Right lobe of liver (tissue), 6 donors: Measurements from ENCODE around the gene COL17A1. TPM values are rescaled to one million over a fixed set of nuclear protein-coding genes. Genes with fewer than 3 reads are reported as not detected.

Experiments
- ATAC-seq, 4 donors: fragments of 200-7000 bp; cut with Tn5 transposase; one replicate each; pipeline ENCODE4 v1.9.1; 2020; ENCODE audit warnings: mild to moderate bottlenecking in 4 of 4, moderate library complexity in 4 of 4
- DNase-seq, 3 donors: peaks; one replicate each; pipeline ENCODE4 v3.0.0-alpha.2; 2020
- H3K27ac ChIP-seq, 3 donors: fragments of 200-600 bp; one replicate each; pipeline ENCODE4 v1.8.0; 2022
- H3K27me3 ChIP-seq, 2 donors: fragments of 200-600 bp; one replicate each; pipeline ENCODE4 v1.8.0; 2022
- H3K36me3 ChIP-seq, 4 donors: fragments of 200-600 bp; sonication (generic) in 1 of 4; one replicate each; pipeline versions ENCODE4 v1.5.1 to v1.8.0; 2017 to 2022; ENCODE audit warnings: control low read depth in 1 of 4
- H3K4me1 ChIP-seq, 4 donors: fragments of 200-600 bp; sonication (generic) in 1 of 4; one replicate each; pipeline versions ENCODE4 v1.5.1 to v1.8.0; 2017 to 2022; ENCODE audit warnings: control low read depth in 1 of 4
- H3K4me3 ChIP-seq, 3 donors: fragments of 200-600 bp; one replicate each; pipeline ENCODE4 v1.8.0; 2022
- H3K9me3 ChIP-seq, 4 donors: fragments of 200-600 bp; sonication (generic) in 1 of 4; one replicate each; pipeline versions ENCODE4 v1.5.1 to v1.8.0; 2017 to 2022; ENCODE audit warnings: control low read depth in 1 of 4
- POLR2A ChIP-seq: fragments of 450-650 bp; IDR thresholded peaks from one replicate; pipeline ENCODE4 v1.6.1; 2017; ENCODE audit warnings: antibody characterized with exemption, mild to moderate bottlenecking
- WGBS: methylation state at CpG from one replicate; pipeline ENCODE4 v1.1.6; 2018; ENCODE audit warnings: low coverage, low lambda C conversion rate; ENCODE audit not compliant: insufficient coverage; ENCODE audit errors: missing lambda C conversion rate; 5-methylcytosine and 5-hydroxymethylcytosine counted together
- intact Hi-C, 2 donors: fragments of 100-400 bp; cut with DNase I; formaldehyde crosslinking; loops; one replicate each; pipeline versions ENCODE4 v1.11.2 to v1.14.1; 2022
- microRNA counts: library from miRNA; unstranded; fragments of <30 nt; microRNA quantifications from one replicate; lab custom pipeline; 2016
- microRNA-seq, 2 donors: library from miRNA; unstranded; fragments of <30 nt; microRNA quantifications; one replicate each; pipeline ENCODE4, GENCODE V29; 2019 to 2020
- total RNA-seq, 6 experiments: library from RNA; depleted of rRNA in 2 of 6; stranded (reverse); fragments of >200 nt in 2 of 6; fragmentation: NEBNext Ultra II Directional in 3 of 6; extraction: Animal tissue kit (Norgen Biotek cat#: 25700) in 3 of 6; gene quantifications; one replicate each; pipeline versions ENCODE4 v1.1.0 to v1.2.4, GENCODE V29; 2016 to 2023
- TF ChIP-seq, protein P1 (sequence below), 4 donors: fragments of 200-600 bp in 3 of 4; fragments of 450-650 bp in 1 of 4; IDR thresholded peaks; one replicate each; pipeline versions ENCODE4 v1.5.1 to v1.8.0; 2016 to 2022; ENCODE audit warnings: antibody characterized with exemption in 4 of 4, mild to moderate bottlenecking in 2 of 4
- donor health status: DM: no; HTN: yes; CAD: no.
- donor health status: DM: no; HTN: no; CAD: no.
- donor health status: DM: no; HTN: no; CAD: no.
- donor health status: DM: no; HTN: yes; CAD: no.
- donor health status: DM: no; HTN: yes; CAD: no.

The COL17A1 gene
- total RNA-seq, 6 experiments from 2014 or later, result 0.11 to 0.12 TPM; not detected in 4

- TF ChIP-seq POLR2A, result no peak
- TF ChIP-seq, protein P1, sequence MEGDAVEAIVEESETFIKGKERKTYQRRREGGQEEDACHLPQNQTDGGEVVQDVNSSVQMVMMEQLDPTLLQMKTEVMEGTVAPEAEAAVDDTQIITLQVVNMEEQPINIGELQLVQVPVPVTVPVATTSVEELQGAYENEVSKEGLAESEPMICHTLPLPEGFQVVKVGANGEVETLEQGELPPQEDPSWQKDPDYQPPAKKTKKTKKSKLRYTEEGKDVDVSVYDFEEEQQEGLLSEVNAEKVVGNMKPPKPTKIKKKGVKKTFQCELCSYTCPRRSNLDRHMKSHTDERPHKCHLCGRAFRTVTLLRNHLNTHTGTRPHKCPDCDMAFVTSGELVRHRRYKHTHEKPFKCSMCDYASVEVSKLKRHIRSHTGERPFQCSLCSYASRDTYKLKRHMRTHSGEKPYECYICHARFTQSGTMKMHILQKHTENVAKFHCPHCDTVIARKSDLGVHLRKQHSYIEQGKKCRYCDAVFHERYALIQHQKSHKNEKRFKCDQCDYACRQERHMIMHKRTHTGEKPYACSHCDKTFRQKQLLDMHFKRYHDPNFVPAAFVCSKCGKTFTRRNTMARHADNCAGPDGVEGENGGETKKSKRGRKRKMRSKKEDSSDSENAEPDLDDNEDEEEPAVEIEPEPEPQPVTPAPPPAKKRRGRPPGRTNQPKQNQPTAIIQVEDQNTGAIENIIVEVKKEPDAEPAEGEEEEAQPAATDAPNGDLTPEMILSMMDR (IDR thresholded peaks at IDR 0.05), result no peak
- intact Hi-C loops, result no loop called here
- DNase-seq (no peak), ATAC-seq (no peak)
- no peak overlapping the region for H3K4me3 ChIP-seq
- peaks cover 0 to 6% (median 0%) of the 10 kb centered on the region in 4 donors for H3K4me1 ChIP-seq
- 83% methylated on average over 7 of the region's 7 CpGs for WGBS
- H3K27me3 ChIP-seq, result no peaks in the 10 kb centered on the region
- no peak overlapping the region for H3K27ac ChIP-seq
- H3K36me3 ChIP-seq, result no peaks in the 10 kb centered on the region
- no peaks in the 10 kb centered on the region for H3K9me3 ChIP-seq
These were observed 99.3 kb downstream of the COL17A1 start for GRCh38 chr10:103986360-103986759.

GRCh38 chr10:103985726-103986125 is 100.0 kb downstream of the COL17A1 start:
- ATAC-seq, result no peak
- H3K4me1 ChIP-seq, result peaks cover 0 to 6% (median 0%) of the 10 kb centered on the region in 4 donors

GRCh38 chr10:103983367-103983911 is 102.2 kb downstream of the COL17A1 start:
- no peaks in the 10 kb centered on the region for H3K36me3 ChIP-seq
- peak; percentile 34 to 43 (median 38) for ATAC-seq
- 21% methylated on average over 4 of the region's 4 CpGs for WGBS
- H3K27ac ChIP-seq, result no peak overlapping the region
- no peaks in the 10 kb centered on the region for H3K9me3 ChIP-seq
- H3K4me1 ChIP-seq, result peaks cover 0 to 6% (median 0%) of the 10 kb centered on the region in 4 donors
- DNase-seq, result no peak
- H3K4me3 ChIP-seq, result no peak overlapping the region
- no peaks in the 10 kb centered on the region for H3K27me3 ChIP-seq
- intact Hi-C loops, result no loop called here
- TF ChIP-seq, protein P1 (IDR thresholded peaks at IDR 0.05), result no peak
- TF ChIP-seq POLR2A, result no peak

More at GRCh38 chr10:103985726-103986125, 100.0 kb downstream of the COL17A1 start:
- Histone ChIP-seq H3K4me3 (no peak overlapping the region), H3K9me3 (no peaks in the 10 kb centered on the region), H3K36me3 (no peaks in the 10 kb centered on the region), H3K27ac (no peak overlapping the region), H3K27me3 (no peaks in the 10 kb centered on the region)
- intact Hi-C loops, result no loop called here
- DNase-seq, result no peak
- TF ChIP-seq, protein P1 (IDR thresholded peaks at IDR 0.05), result no peak
- no peak for TF ChIP-seq POLR2A

DNA sequence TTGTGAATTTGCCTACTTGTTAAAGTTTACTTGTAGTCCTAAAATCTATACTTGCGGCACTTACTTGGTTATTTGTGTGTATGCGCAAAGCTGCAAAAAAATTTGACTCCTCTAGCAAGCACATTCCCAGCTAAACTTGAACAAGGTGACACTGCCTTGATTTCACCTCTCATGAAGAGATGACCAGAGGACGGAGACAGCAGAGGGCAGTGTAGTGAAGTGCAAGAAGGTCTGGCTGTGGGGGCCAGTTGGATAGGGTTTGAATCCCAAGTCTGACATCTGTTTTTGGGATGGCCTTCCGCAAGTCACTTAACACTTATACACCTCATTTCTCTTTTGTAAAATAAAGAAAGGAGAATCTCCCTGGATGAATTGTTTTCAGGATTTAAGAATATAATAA is 103.0 kb downstream of the COL17A1 start:
- Histone ChIP-seq H3K4me3 (no peak overlapping the region), H3K27me3 (no peaks in the 10 kb centered on the region), H3K4me1 (peaks cover 0 to 6% (median 0%) of the 10 kb centered on the region in 4 donors), H3K9me3 (no peaks in the 10 kb centered on the region), H3K36me3 (no peaks in the 10 kb centered on the region), H3K27ac (no peak overlapping the region)
- ATAC-seq, result peak; percentile 48 to 71 (median 52)
- no peak for DNase-seq
- intact Hi-C loops, result no loop called here
- no peak for TF ChIP-seq POLR2A
- TF ChIP-seq, protein P1 (IDR thresholded peaks at IDR 0.05), result peak in 3 of 4 donors; percentile 19 to 30 (median 24)
- WGBS, result 90% methylated on average over 4 of the region's 4 CpGs

MicroRNAs encoded within 50 kb of the gene (microRNA counts, 767-probe panel; counts per million panel counts)
- 237 counts per million for microRNA hsa-miR-936 (lab: Ali Mortazavi, UCI)

Small RNA genes within 50 kb of the gene (microRNA-seq; reads per million reads assigned to microRNA genes)
- gene MIR936, result 0 reads per million in 2 donors

Other genes with a start within 250 kb of the COL17A1 start
- 10 to 100 TPM in 3 of 6 experiments, 1 to 10 TPM in 3; 3.0 to 38.3 (median 10.0) TPM for gene SH3PXD2A, start 230.3 kb downstream of the COL17A1 start, total RNA-seq
- gene STN1, start 167.7 kb downstream of the COL17A1 start, total RNA-seq, result 10 to 100 TPM in 2 of 6 experiments, 1 to 10 TPM in 4; 6.1 to 13.3 (median 6.6) TPM
- 10 to 100 TPM in 5 of 6 experiments, 1 to 10 TPM in 1; 7.9 to 16.3 (median 13.0) TPM for gene SLK, start 118.7 kb downstream of the COL17A1 start, total RNA-seq
- gene SFR1, start 36.3 kb upstream of the COL17A1 start, total RNA-seq, result 1 to 10 TPM; 1.2 to 3.5 (median 1.7) TPM
- gene CFAP43, start 146.5 kb upstream of the COL17A1 start, total RNA-seq, result under 1 TPM in 5 of 6 experiments, not detected in 1; 0.11 to 0.34 (median 0.20) TPM
- gene GSTO1, start 169.0 kb upstream of the COL17A1 start, total RNA-seq, result 100 to 1,000 TPM; 205 to 273 (median 240) TPM
- gene GSTO2, start 183.3 kb upstream of the COL17A1 start, total RNA-seq, result 1 to 10 TPM; 1.4 to 5.3 (median 2.8) TPM